Mesenteric fat pad (tissue), 1 donor: ENCODE results near the gene NCK1. TPM values are rescaled to one million over a fixed set of nuclear protein-coding genes. Genes with fewer than 3 reads are reported as not detected.

Experiments used
- DNase-seq: peaks from one replicate; pipeline ENCODE4 v3.0.0-alpha.2; 2020; ENCODE audit warnings: low spot score
- long read RNA-seq: library from polyadenylated mRNA; unstranded; transcript quantifications from one replicate; pipeline ENCODE4 v2.0.0, GENCODE V29; 2020
- total RNA-seq: library from RNA; stranded (reverse); fragmentation: NEBNext Ultra II Directional; extraction: Animal tissue kit (Norgen Biotek cat#: 25700); gene quantifications from one replicate; pipeline ENCODE4 v1.2.1, GENCODE V29; 2021
- donor health status: DM: yes; HTN: yes; CAD: no.

The NCK1 gene
- 49.7 TPM for total RNA-seq
- long read RNA-seq, transcript NCK1-207 (4 exons, 1,971 nt), result minor isoform, 14 of 77 reads
- long read RNA-seq, transcript NCK1-204 (3 exons, 2,403 nt), result minor isoform, 18 of 77 reads
- long read RNA-seq, transcript NCK1-201 (4 exons, 1,937 nt), result major isoform, 26 of 77 reads
- long read RNA-seq, partial matches to known transcripts, result 8 of 77 reads
- long read RNA-seq, other reads (novel, unspliced or antisense), result 10 of 77 reads

GRCh38 chr3:136861890-136862616 is at the start of gene NCK1:
Gene NCK1, plus strand, starts transcription at chr3:136862208. Its CDS starts 65,794 bp downstream, at chr3:136928002.
- peak; percentile 99 for DNase-seq

GRCh38 chr3:136817448-136817847 is 44.6 kb upstream of the NCK1 start:
- DNase-seq, result no peak

DNA sequence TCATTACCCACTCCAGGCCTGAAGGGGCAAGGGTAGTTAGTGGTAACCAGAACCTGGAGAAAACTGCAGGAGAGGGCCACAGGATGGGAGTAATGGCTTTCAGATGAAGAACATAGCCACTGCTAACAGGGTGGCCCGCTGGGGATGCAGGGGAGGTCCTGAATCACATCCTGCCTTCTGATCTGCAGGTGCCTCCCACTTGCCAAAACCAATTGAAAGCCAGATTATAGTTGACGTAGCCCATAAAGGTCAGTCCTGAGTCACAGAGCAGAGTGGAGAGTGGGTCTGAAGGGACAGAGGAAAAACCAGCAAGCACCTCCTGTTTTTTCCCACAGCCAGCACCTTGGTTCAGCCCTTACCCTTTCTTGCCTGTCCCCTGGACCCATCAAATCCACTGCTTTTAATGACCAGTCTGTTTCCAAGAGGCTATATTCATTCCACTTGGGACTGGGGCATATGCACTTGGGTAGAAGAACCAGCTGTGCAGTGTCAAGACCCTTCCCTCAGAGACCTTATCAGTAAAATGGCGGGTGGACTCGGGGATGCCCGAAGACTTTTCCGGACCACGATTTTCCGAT is 43.7 kb upstream of the NCK1 start:
- DNase-seq, result no peak

DNA sequence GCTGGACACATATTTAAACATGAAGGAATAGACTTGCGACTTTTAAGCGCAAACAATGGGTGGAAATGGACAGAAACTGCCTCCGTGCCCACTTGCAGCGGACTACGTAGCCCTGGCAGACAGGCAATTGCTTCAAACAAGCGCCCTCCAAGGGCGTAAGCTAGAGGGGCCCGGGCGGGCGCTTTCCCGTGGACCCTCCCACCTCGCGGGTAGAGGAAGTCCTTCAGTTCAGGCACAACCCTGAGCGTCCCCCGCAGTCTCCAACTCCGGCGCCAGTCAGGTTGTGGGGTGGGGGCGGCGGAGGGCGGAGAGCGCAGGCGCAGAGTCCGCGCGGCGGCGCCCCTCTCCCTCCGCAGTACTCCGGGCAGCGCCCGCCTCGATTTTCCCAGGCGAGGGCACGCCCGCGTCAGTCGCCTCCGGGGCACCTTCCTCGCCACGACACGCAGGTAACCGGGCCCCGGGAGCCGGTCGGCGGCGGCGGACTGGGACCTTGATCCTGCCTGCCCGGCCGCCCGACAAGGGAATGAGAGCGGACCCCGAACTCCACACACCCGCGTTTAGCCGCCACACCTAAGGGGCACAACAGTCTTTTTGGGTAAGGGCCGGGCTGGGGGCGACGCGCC is 43.1 kb upstream of the NCK1 start, which contains the start of gene SLC35G2:
SLC35G2 (plus strand) TSS at position 358 of the 623 bp plus-strand sequence. CDS start 35,335 bp downstream, outside the sequence.
- DNase-seq, result peak; percentile 90

DNA sequence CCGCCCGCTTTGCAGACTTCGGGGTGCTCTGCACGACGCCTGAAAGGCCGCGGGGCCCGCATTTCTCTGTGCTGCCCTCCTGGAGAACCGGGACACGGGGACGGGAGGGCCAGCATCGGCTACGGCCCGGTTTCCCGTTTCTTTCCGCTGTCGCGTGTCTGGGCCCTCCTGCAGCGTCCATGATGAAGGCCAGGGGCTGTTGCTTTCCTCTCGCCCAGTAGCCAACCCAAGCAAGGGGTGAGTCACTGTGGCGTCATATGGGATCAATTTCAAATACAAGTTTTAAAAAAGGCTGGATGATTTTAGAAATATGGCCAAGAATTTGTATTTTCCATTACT is 42.6 kb upstream of the NCK1 start:
- no peak for DNase-seq

DNA sequence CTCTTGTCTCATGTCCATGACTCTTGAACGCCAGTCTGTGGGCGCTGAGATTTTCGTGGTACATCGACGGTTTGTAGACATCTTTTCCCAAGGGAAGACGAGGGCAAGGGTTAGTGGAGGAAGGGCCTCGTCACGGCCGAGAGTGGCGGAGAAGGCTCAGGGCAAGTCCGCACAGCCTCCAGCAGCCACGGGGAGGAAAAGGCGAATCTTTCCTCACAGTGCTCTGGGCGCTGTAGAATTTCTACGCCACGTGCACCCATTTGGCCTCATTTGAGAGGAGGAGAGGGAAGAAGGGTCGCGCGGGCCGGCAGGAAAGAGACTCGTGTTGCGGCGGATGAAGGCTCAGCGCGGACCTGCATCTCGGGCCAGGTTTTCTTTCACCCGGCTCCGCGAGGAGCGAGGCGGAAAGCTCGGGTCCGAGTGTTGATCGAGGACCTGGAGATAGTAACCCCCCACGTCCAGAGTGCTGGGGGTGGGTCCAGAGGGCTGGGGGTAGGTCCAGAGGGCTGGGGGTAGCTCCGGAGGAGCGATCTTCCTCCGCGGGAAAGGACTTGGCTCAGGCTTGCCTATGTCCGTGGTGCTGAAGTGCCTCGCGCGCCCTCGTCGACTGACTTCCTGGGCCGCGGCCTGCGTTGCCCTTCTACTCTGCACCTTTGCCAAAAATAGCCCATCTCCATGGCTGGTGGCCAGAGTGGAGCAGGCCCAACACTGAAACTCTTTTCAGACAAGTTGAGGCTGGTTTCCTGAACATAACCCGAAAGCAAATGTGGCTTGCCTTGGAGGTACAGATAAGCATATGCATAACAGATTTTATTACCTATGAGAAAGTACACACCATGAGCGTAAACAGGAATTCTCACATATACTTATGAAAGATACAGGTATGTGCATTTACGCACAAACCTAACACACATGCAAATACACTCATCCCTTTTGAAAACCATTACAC is 42.0 kb upstream of the NCK1 start:
- no peak for DNase-seq

GRCh38 chr3:136831461-136831860 is 30.5 kb upstream of the NCK1 start:
- no peak for DNase-seq

DNA sequence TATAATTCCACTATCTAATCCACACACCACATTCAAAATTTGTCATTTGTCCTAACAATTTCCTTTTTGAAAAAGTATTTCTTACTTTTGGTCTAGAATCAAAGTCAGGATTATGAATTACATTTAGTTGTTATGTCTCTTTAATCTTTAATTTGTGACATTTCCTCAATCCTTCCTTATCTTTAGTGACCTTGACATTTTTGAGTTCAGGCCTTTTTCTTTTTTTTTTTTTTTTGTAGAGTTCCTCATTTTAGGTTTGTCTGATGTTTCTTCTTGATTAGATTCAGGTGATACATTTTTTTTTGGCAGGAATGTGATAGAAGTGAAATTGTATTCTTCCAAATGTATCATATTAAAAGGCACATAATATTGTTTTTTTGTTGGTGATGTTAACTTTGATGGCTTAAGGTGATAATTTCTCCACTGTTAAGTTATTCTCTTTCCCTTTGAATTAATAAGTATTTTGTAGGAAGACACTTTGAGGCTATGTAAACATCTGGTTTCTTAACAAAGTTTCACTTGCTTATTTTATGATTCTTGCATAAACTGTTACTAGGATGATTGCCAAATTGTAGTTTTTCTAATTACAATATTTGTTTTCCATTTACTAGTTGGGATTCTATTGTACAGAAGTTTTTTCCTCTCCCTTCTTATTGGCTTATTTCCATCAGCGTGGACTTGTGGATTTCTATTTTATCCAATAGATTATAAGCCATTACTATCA is 26.8 kb upstream of the NCK1 start:
- DNase-seq, result no peak

DNA sequence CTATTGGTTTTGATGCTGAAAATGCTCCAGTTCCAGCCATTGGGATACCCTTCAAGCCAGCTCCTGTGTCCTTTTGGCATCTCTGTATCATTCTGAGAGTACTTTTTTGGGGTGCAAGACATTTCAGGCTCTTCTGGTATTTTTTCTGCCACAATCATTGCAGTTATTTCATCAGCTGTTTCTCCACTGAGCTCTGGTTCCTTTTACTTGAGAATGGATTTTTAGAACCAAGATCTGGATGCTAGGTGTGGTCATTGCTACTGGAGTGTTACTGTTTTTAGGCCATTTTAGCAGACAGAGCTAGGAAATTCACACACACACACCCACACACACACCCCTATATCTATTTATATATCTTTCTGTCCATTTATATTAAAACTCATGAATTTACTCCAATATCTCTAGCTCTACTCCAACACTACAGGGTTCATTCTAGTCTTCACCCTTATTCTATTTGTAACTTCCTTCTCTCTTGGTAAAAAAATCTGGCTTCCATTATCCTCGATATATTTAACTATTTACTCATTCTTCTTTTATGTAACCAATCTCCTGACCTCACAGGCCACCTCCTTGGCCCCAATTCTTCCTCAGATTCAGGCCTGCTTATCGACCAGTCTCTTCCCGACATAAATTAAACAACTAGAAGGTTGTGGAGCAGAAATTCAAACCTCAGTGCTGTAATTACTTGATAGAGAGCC is 26.0 kb upstream of the NCK1 start:
- DNase-seq, result no peak

GRCh38 chr3:136836511-136837156 is 25.4 kb upstream of the NCK1 start:
- DNase-seq, result no peak

DNA sequence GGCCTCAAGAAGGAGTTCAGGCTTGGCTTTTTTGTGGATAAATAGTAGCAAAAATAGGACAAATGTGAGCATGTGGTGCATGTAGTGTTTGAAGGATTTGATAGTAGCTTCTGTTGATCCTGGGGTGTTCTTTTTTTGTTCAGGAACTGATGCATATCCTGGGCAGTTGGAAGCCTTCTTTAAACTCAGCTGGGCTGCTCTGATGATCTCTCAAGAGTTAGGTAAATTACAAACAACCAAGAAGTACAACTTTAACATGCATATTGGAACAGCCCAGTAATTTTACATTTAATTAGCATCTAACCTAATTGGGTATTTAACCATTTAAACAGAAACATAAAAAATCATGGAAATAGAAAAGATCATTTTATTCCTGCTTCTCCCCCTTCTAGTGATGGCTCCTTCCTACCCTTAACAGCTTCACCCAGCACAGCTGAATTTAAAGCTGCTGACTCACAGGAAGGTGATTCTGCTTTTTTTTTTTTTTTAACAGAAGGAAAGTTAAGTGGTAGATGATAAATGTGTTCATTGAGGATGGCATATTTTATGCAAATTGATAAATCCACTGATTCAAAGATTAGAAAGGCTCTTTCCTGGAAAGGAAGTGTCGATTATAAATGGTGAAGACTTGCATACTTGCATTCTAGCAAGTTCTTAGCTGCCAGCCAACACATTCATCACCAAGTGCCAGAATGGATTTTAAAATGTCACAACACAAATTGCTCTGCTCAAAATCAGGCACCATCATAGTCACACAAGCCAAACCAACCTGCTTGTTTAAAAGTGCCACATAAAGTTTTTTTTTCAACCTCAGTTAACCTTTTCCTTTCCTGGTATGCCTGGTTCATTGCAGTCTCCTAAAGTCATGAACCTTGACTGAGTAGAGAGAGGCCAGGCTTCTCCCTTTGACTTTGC is 23.1 kb upstream of the NCK1 start:
- DNase-seq, result no peak

- DNase-seq, result no peak
These were observed 22.5 kb upstream of the NCK1 start for GRCh38 chr3:136839556-136839931.

- no peak for DNase-seq
These were observed 21.8 kb upstream of the NCK1 start for GRCh38 chr3:136840252-136840651.

DNA sequence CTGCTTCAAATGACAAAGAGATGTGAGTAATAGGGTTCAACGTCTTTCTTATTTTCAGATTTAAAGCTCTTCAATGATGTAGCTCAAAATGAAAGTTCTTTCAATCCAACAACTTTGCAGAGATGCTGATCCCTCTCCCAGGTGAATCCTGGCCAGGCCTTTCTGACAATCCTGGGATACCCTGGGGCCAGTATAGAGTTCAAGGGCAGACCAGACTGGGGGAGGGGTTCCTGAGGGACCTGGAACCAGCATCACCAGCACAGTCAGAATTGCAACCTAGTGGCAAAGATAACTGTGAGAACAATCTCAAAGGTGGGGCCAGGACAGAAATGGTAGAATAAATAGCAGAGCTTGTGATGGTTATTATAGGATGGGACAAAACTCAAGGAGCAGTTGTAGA is 19.7 kb upstream of the NCK1 start:
- no peak for DNase-seq

GRCh38 chr3:136844724-136845123 is 17.3 kb upstream of the NCK1 start:
- no peak for DNase-seq

DNA sequence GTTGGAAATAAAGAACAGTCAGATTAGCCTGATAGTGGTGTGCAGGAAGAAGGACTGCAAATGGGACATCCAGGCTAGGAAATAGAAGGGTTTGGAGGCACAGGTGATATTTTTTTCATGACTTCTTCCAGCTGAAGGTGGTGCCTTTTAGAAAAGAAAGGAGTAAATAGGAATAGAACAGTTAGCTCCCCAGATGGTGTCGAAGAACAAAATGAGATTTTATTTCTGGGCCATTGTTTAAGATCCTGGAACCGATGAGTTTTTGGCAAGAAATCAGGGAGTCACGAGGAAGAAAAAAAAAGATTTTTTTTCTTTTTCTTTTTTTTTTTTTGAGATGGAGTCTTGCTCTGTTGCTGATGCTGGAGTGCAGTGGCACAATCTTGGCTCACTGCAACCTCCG is 9.8 kb upstream of the NCK1 start:
- DNase-seq, result no peak

DNA sequence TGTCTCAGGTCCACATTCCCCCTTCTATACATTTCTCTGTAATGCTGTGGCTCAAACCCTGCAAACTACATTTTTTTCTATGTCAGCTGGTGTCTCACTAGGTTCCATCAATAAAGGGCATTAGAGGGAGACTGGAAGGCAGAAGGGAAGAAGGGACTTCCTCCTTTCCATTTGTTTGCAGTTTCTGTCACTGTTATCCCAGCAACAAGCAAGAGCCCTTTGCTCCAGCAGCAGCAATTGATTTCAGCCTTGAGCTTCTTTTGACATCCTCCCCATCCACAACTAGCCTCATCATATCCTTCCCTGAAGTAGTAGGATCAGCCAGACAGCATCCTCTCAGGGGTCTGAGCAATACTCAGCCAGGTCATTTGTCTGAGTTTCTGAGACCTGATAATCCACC is 5.3 kb upstream of the NCK1 start:
- DNase-seq, result no peak

GRCh38 chr3:136858381-136858780 is 3.6 kb upstream of the NCK1 start:
- DNase-seq, result no peak
